Spleen (tissue), 11 donors: Measurements from ENCODE around the gene MUC2. TPM values are rescaled to one million over a fixed set of nuclear protein-coding genes. Genes with fewer than 3 reads are reported as not detected.

Experiments
- DNase-seq: peaks from one replicate; pipeline ENCODE4 v3.0.0-alpha.2; 2020
- H3K27ac ChIP-seq, 8 donors: fragments of 200-600 bp; sonication (generic) in 7 of 8; 1 replicate in 4 of 8; 2 replicates in 4 of 8; pipeline versions ENCODE4 v1.5.0 to v1.8.0; 2016 to 2021; ENCODE audit warnings: inconsistent platforms in 4 of 8, mild to moderate bottlenecking in 4 of 8, moderate library complexity in 1 of 8
- H3K27me3 ChIP-seq, 7 donors: fragments of 200-600 bp; sonication (generic) in 6 of 7; replicated peaks in 1 of 7; 1 replicate in 4 of 7; 2 replicates in 3 of 7; pipeline versions ENCODE4 v1.5.0 to v1.8.0; 2016 to 2021; ENCODE audit warnings: inconsistent platforms in 3 of 7, mild to moderate bottlenecking in 1 of 7
- H3K36me3 ChIP-seq, 6 donors: fragments of 200-600 bp; sonication (generic) in 5 of 6; 1 replicate in 4 of 6; 2 replicates in 2 of 6; pipeline versions ENCODE4 v1.5.0 to v1.8.0; 2016 to 2021; ENCODE audit warnings: inconsistent platforms in 2 of 6
- H3K4me1 ChIP-seq, 6 donors: fragments of 200-600 bp; sonication (generic) in 5 of 6; 1 replicate in 3 of 6; 2 replicates in 3 of 6; pipeline versions ENCODE4 v1.5.0 to v1.8.0; 2016 to 2021; ENCODE audit warnings: inconsistent platforms in 3 of 6
- H3K4me3 ChIP-seq, 8 donors: fragments of 200-600 bp; sonication (generic) in 7 of 8; 1 replicate in 4 of 8; 2 replicates in 4 of 8; pipeline versions ENCODE4 v1.5.0 to v1.8.0; 2016 to 2021; ENCODE audit warnings: inconsistent platforms in 4 of 8, mild to moderate bottlenecking in 4 of 8, moderate library complexity in 2 of 8
- H3K9me3 ChIP-seq, 8 donors: fragments of 200-600 bp; sonication (generic) in 7 of 8; 1 replicate in 4 of 8; 2 replicates in 4 of 8; pipeline versions ENCODE4 v1.5.0 to v1.8.0; 2016 to 2021; ENCODE audit warnings: inconsistent platforms in 4 of 8
- CTCF ChIP-seq, 11 experiments: fragments of 200-600 bp in 7 of 11; fragments of 450-650 bp in 4 of 11; sonication (generic) in 4 of 11; IDR thresholded peaks in 8 of 11; conservative IDR thresholded peaks in 3 of 11; 1 replicate in 7 of 11; 2 replicates in 4 of 11; pipeline versions ENCODE4 v1.4.0 to v1.8.0; 2016 to 2021; ENCODE audit warnings: antibody characterized with exemption in 11 of 11, inconsistent platforms in 4 of 11, mild to moderate bottlenecking in 1 of 11
- POLR2A ChIP-seq, 3 donors: fragments of 450-650 bp; IDR thresholded peaks; one replicate each; pipeline ENCODE4 v1.5.1; 2017; ENCODE audit warnings: antibody characterized with exemption in 3 of 3, mild to moderate bottlenecking in 1 of 3
- POLR2AphosphoS5 ChIP-seq, 3 donors: sonication (generic); formaldehyde crosslinking; IDR thresholded peaks; one replicate each; pipeline ENCODE4 v1.5.1; 2017; ENCODE audit warnings: antibody characterized with exemption in 3 of 3
- WGBS, 5 donors: extraction: QIAGEN DNeasy Blood & Tissue Kit in 3 of 5; methylation state at CpG; one replicate each; pipeline versions ENCODE4 v1.1.5 to v1.1.7; 2013 to 2018; 5-methylcytosine and 5-hydroxymethylcytosine counted together
- intact Hi-C: fragments of 100-400 bp; cut with DNase I; formaldehyde crosslinking; loops from one replicate; pipeline ENCODE4 v1.15.0; 2023; ENCODE audit warnings: low total_unique reads
- polyA plus RNA-seq, 3 donors: library from polyadenylated mRNA; stranded (reverse); fragments of 200-250 nt; gene quantifications; one replicate each; pipeline ENCODE4 v1.2.1, GENCODE V29; 2013
- total RNA-seq, 7 donors: library from RNA; depleted of rRNA in 3 of 7; stranded (reverse); fragments of >200 nt in 3 of 7; fragmentation: NEBNext Ultra II Directional in 4 of 7; extraction: Animal tissue kit (Norgen Biotek cat#: 25700) in 4 of 7; gene quantifications; one replicate each; pipeline versions ENCODE4 v1.1.0 to v1.2.1, GENCODE V29; 2016 to 2021
- donor health status: healthy with polysubstance abuse.
- donor health status: DM: no; HTN: no; CAD: no; lungs with moderate emphysema.
- donor health status: DM: no; HTN: no; CAD: no.
- donor health status: Bipolar disorder and iron deficiency.
- donor health status: healthy.
- donor health status: DM: no; HTN: no; CAD: no.
- donor health status: DM: yes; HTN: yes; CAD: no.

The MUC2 gene
- total and polyA plus RNA-seq, 10 donors = 0.03 to 0.06 (median 0.03) TPM; not detected in 7

GRCh38 chr11:1104411-1105182 lies 29.9 kb downstream of the MUC2 start:
- intact Hi-C loops = no loop called here
- 81 to 88% (median 83%) methylated on average over 13 to 28 of the region's 28 CpGs for WGBS, 5 donors
- H3K36me3 ChIP-seq = no peaks in the 10 kb centered on the region
- H3K4me3 ChIP-seq = no peak overlapping the region
- peaks cover 0 to 30% (median 0%) of the 10 kb centered on the region in 7 donors for H3K27me3 ChIP-seq
- TF ChIP-seq POLR2A (IDR thresholded peaks at IDR 0.05) (no peak), CTCF (IDR thresholded peaks at IDR 0.05 in 8 of 11, conservative IDR thresholded peaks at IDR 0.05 in 3 of 11) (no peak), POLR2AphosphoS5 (IDR thresholded peaks at IDR 0.05) (no peak)
- H3K9me3 ChIP-seq = no peaks in the 10 kb centered on the region
- H3K27ac ChIP-seq = no peak overlapping the region
- no peaks in the 10 kb centered on the region for H3K4me1 ChIP-seq
- peak; percentile 56 for DNase-seq

GRCh38 chr11:1105183-1105565 lies 30.5 kb downstream of the MUC2 start:
- DNase-seq = no peak
- intact Hi-C loops = no loop called here
- TF ChIP-seq POLR2A (IDR thresholded peaks at IDR 0.05) (no peak), POLR2AphosphoS5 (IDR thresholded peaks at IDR 0.05) (no peak), CTCF (IDR thresholded peaks at IDR 0.05 in 8 of 11, conservative IDR thresholded peaks at IDR 0.05 in 3 of 11) (no peak)

GRCh38 chr11:1106387-1106786 lies 31.7 kb downstream of the MUC2 start:
- TF ChIP-seq CTCF (IDR thresholded peaks at IDR 0.05 in 8 of 11, conservative IDR thresholded peaks at IDR 0.05 in 3 of 11) (no peak), POLR2AphosphoS5 (IDR thresholded peaks at IDR 0.05) (no peak), POLR2A (IDR thresholded peaks at IDR 0.05) (no peak)
- H3K27ac ChIP-seq = no peak overlapping the region
- H3K27me3 ChIP-seq = peaks cover 0 to 36% (median 0%) of the 10 kb centered on the region in 7 donors
- no peaks in the 10 kb centered on the region for H3K9me3 ChIP-seq
- WGBS, 5 donors = 86 to 100% (median 93%) methylated on average over 1 of the region's 1 CpG
- intact Hi-C loops = no loop called here
- DNase-seq = no peak
- H3K4me3 ChIP-seq = no peak overlapping the region
- no peaks in the 10 kb centered on the region for H3K36me3 ChIP-seq
- no peaks in the 10 kb centered on the region for H3K4me1 ChIP-seq

More at GRCh38 chr11:1105183-1105565, 30.5 kb downstream of the MUC2 start:
- Histone ChIP-seq H3K4me1 (no peaks in the 10 kb centered on the region), H3K4me3 (no peak overlapping the region), H3K27me3 (peaks cover 0 to 36% (median 0%) of the 10 kb centered on the region in 7 donors), H3K27ac (no peak overlapping the region), H3K9me3 (no peaks in the 10 kb centered on the region), H3K36me3 (no peaks in the 10 kb centered on the region)
- 87 to 95% (median 90%) methylated on average over 2 to 7 of the region's 7 CpGs for WGBS, 5 donors
